ENCODE data around the gene AUH. TPM values are rescaled to one million over a fixed set of nuclear protein-coding genes. Genes with fewer than 3 reads are reported as not detected.

Gene AUH
- total and polyA plus RNA-seq, 2 donors (not counting 1 experiment from before 2014, with no cell fraction given), result 5.2 to 29.1 TPM

- Mint-ChIP-seq H3K27me3 (no peaks in the 10 kb centered on the region), H3K9me3 (ENCODE audit: insufficient read depth) (no peaks in the 10 kb centered on the region), H3K27ac (no peak overlapping the region), H3K4me3 (no peak overlapping the region), H3K4me1 (no peaks in the 10 kb centered on the region)
- POLR2A ChIA-PET, result no interaction called here
- intact Hi-C loops (cut with micrococcal nuclease), result no loop called here
- peaks cover 0 to 4% of the 10 kb centered on the region in 2 experiments for H3K36me3 ChIP-seq (replicated peaks in 1 of 2; ENCODE audit: control extremely low read depth in 1 of 2, control insufficient read depth in 1 of 2, extremely low read depth in 1 of 2, insufficient read depth in 2 of 2, low read length in 1 of 2)
- ATAC-seq (ENCODE audit: low read depth), result no peak
- H3K4me3 ChIP-seq (ENCODE audit: control extremely low read depth in 1 of 5, extremely low read depth in 1 of 5, insufficient read depth in 1 of 5, low read depth in 2 of 5, low read length in 4 of 5), result no peak overlapping the region
- no peaks in the 10 kb centered on the region for H3K9me3 ChIP-seq (ENCODE audit: control extremely low read depth in 1 of 3, control insufficient read depth in 2 of 3, insufficient read depth in 1 of 3, low read length in 2 of 3)
- H3K27ac ChIP-seq (ENCODE audit: low read length in 2 of 2), result no peak overlapping the region
- no peak for TF ChIP-seq EZH2 (IDR thresholded peaks at IDR 0.05; ENCODE audit: borderline replicate concordance, insufficient read depth, low read depth, low read length, poor library complexity, severe bottlenecking)
- no peak for TF ChIP-seq CTCF (IDR thresholded peaks at IDR 0.05)
- no peaks in the 10 kb centered on the region for H3K79me2 ChIP-seq (ENCODE audit: control insufficient read depth, insufficient read depth, low read length)
- CTCF ChIA-PET, result interaction anchor here (1.2 kb wide), 1 partner anchor 10 kb away, joined by 3 read pairs; no protein-coding TSS in a partner anchor
- no peaks in the 10 kb centered on the region for H4K20me1 ChIP-seq (ENCODE audit: control insufficient read depth, insufficient read depth, low read length, poor library complexity, severe bottlenecking)
- no peak overlapping the region for H3K9ac ChIP-seq (ENCODE audit: low read length)
- no peaks in the 10 kb centered on the region for H3K4me1 ChIP-seq (ENCODE audit: control insufficient read depth in 2 of 2, insufficient read depth in 2 of 2, low read length in 2 of 2)
- no peak for DNase-seq
- H2AFZ ChIP-seq (ENCODE audit: insufficient read depth, low read depth, low read length, poor library complexity, severe bottlenecking), result no peak overlapping the region
- no peaks in the 10 kb centered on the region for H3K27me3 ChIP-seq (replicated peaks in 1 of 4; ENCODE audit: control extremely low read depth in 1 of 4, control insufficient read depth in 3 of 4, insufficient read depth in 4 of 4, low read length in 3 of 4)
- no peak overlapping the region for H3K4me2 ChIP-seq (replicated peaks; ENCODE audit: low read depth, low read length, poor library complexity, severe bottlenecking)
- 100% methylated on average over 2 of the region's 6 CpGs for WGBS (ENCODE audit: insufficient coverage)
Observed at GRCh38 chr9:91222457-91222856, 139.3 kb downstream of the AUH start.

GRCh38 chr9:91221332-91221731 lies 140.4 kb downstream of the AUH start:
- Histone ChIP-seq H3K27ac (ENCODE audit: low read length in 2 of 2) (no peak overlapping the region), H3K4me3 (ENCODE audit: control extremely low read depth in 1 of 5, extremely low read depth in 1 of 5, insufficient read depth in 1 of 5, low read depth in 2 of 5, low read length in 4 of 5) (no peak overlapping the region), H3K9me3 (ENCODE audit: control extremely low read depth in 1 of 3, control insufficient read depth in 2 of 3, insufficient read depth in 1 of 3, low read length in 2 of 3) (no peaks in the 10 kb centered on the region), H2AFZ (ENCODE audit: insufficient read depth, low read depth, low read length, poor library complexity, severe bottlenecking) (no peak overlapping the region), H3K36me3 (replicated peaks in 1 of 2; ENCODE audit: control extremely low read depth in 1 of 2, control insufficient read depth in 1 of 2, extremely low read depth in 1 of 2, insufficient read depth in 2 of 2, low read length in 1 of 2) (peaks cover 0 to 4% of the 10 kb centered on the region in 2 experiments), H3K4me2 (replicated peaks; ENCODE audit: low read depth, low read length, poor library complexity, severe bottlenecking) (no peak overlapping the region), H3K27me3 (replicated peaks in 1 of 4; ENCODE audit: control extremely low read depth in 1 of 4, control insufficient read depth in 3 of 4, insufficient read depth in 4 of 4, low read length in 3 of 4) (no peaks in the 10 kb centered on the region), H3K9ac (ENCODE audit: low read length) (no peak overlapping the region), H4K20me1 (ENCODE audit: control insufficient read depth, insufficient read depth, low read length, poor library complexity, severe bottlenecking) (no peaks in the 10 kb centered on the region), H3K79me2 (ENCODE audit: control insufficient read depth, insufficient read depth, low read length) (no peaks in the 10 kb centered on the region), H3K4me1 (ENCODE audit: control insufficient read depth in 2 of 2, insufficient read depth in 2 of 2, low read length in 2 of 2) (no peaks in the 10 kb centered on the region)
- Mint-ChIP-seq H3K9me3 (ENCODE audit: insufficient read depth) (no peaks in the 10 kb centered on the region), H3K4me3 (no peak overlapping the region), H3K27ac (no peak overlapping the region), H3K27me3 (no peaks in the 10 kb centered on the region), H3K4me1 (no peaks in the 10 kb centered on the region)
- POLR2A ChIA-PET, result no interaction called here
- ATAC-seq (ENCODE audit: low read depth) (no peak), DNase-seq (no peak)
- WGBS (ENCODE audit: insufficient coverage), result 86% methylated on average over 1 of the region's 6 CpGs
- TF ChIP-seq CTCF (IDR thresholded peaks at IDR 0.05) (no peak), EZH2 (IDR thresholded peaks at IDR 0.05; ENCODE audit: borderline replicate concordance, insufficient read depth, low read depth, low read length, poor library complexity, severe bottlenecking) (no peak)
- CTCF ChIA-PET, result interaction anchor here (1.0 kb wide), 2 partner anchors 18 to 298 kb away, joined by 3 read pairs; no protein-coding TSS in a partner anchor
- intact Hi-C loops (cut with micrococcal nuclease), result no loop called here

Measured in B cell (primary cell).